Nephron progenitor cell (in vitro differentiated cells): ENCODE measurements around the gene ZNF726.
"Not testable (repeated sequence)": the region's sequence is repeated elsewhere in the genome, so short reads cannot be mapped to it uniquely, and the experiment has no call there.

Experiments
- DNase-seq: peaks from one replicate; pipeline ENCODE4 v3.0.0; 2021
- H3K27ac Mint-ChIP-seq: 2 replicates; pipeline ENCODE4 v1.8.0; 2021; ENCODE audit warnings: mild to moderate bottlenecking, moderate library complexity, mixed read lengths
- H3K27me3 Mint-ChIP-seq: 2 replicates; pipeline ENCODE4 v1.8.0; 2021; ENCODE audit warnings: mild to moderate bottlenecking, low read depth, mixed read lengths; ENCODE audit not compliant: poor library complexity
- H3K36me3 Mint-ChIP-seq: 2 replicates; pipeline ENCODE4 v1.8.0; 2021; ENCODE audit warnings: low read depth, mixed read lengths
- H3K4me1 Mint-ChIP-seq: 2 replicates; pipeline ENCODE4 v1.8.0; 2021; ENCODE audit warnings: mixed read lengths
- H3K4me3 Mint-ChIP-seq: 2 replicates; pipeline ENCODE4 v1.8.0; 2021; ENCODE audit warnings: mild to moderate bottlenecking, moderate library complexity, mixed read lengths
- H3K9me3 Mint-ChIP-seq: 2 replicates; pipeline ENCODE4 v1.8.0; 2021; ENCODE audit warnings: mild to moderate bottlenecking, moderate library complexity, mixed read lengths
- TF ChIP-seq, protein P1 (sequence below): fragments of 200-600 bp; sonication (generic); IDR thresholded peaks from 2 replicates; pipeline ENCODE4 v1.5.0; 2021; ENCODE audit warnings: antibody characterized with exemption

ZNF726 gene

DNA sequence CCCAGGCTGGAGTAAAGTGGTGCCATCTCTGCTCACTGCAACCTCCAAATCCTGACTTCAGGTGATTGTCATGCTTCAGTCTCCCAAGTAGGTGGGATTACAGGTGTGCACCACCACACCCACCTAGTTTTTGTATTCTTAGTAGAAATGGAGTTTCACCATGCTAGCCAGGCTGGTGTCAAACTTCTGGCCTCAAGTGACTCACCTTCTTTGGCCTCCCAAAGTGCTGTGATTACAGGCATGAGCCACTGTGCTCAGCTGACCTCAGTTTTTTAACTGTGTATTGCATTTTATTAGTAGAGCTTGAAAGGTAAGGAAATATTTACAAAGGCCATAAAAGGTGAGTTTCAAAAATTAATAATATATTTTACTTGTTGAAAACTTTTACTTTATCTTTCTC is 2.3 kb downstream of the ZNF726 start:
- H3K9me3 Mint-ChIP-seq: peaks cover 84% of the 10 kb centered on the region
- H3K27me3 Mint-ChIP-seq: no peaks in the 10 kb centered on the region
- TF ChIP-seq, protein P1, sequence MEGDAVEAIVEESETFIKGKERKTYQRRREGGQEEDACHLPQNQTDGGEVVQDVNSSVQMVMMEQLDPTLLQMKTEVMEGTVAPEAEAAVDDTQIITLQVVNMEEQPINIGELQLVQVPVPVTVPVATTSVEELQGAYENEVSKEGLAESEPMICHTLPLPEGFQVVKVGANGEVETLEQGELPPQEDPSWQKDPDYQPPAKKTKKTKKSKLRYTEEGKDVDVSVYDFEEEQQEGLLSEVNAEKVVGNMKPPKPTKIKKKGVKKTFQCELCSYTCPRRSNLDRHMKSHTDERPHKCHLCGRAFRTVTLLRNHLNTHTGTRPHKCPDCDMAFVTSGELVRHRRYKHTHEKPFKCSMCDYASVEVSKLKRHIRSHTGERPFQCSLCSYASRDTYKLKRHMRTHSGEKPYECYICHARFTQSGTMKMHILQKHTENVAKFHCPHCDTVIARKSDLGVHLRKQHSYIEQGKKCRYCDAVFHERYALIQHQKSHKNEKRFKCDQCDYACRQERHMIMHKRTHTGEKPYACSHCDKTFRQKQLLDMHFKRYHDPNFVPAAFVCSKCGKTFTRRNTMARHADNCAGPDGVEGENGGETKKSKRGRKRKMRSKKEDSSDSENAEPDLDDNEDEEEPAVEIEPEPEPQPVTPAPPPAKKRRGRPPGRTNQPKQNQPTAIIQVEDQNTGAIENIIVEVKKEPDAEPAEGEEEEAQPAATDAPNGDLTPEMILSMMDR: no peak
- H3K4me3 Mint-ChIP-seq: no peak overlapping the region
- H3K27ac Mint-ChIP-seq: no peak overlapping the region
- H3K36me3 Mint-ChIP-seq: peaks cover 26% of the 10 kb centered on the region
- no peak for DNase-seq
- no peaks in the 10 kb centered on the region for H3K4me1 Mint-ChIP-seq

DNA sequence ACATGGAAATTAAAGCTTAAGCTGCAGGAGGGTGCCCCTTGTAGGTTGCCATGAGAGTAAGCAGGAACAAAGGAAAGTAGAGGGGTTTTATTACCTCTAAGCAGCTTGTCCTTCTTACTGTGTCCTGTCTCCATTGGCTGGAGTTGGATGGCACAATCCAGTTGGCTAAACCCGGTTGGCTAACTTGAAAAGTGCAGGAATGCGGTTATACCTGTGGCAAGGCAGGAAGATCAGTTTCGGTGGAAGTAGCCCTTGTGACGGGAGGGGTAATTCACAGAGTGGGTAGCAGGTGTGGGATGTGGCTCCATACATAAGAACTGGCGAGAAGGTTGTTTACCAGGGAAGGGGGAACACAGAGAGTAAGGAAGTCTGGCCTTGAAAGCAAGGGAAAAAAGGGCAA is 3.2 kb downstream of the ZNF726 start:
- no peaks in the 10 kb centered on the region for H3K27me3 Mint-ChIP-seq
- DNase-seq: no peak
- no peak overlapping the region for H3K27ac Mint-ChIP-seq
- H3K4me1 Mint-ChIP-seq: no peaks in the 10 kb centered on the region
- peaks cover 83% of the 10 kb centered on the region for H3K9me3 Mint-ChIP-seq
- no peak overlapping the region for H3K4me3 Mint-ChIP-seq
- TF ChIP-seq, protein P1: no peak
- peaks cover 29% of the 10 kb centered on the region for H3K36me3 Mint-ChIP-seq

DNA sequence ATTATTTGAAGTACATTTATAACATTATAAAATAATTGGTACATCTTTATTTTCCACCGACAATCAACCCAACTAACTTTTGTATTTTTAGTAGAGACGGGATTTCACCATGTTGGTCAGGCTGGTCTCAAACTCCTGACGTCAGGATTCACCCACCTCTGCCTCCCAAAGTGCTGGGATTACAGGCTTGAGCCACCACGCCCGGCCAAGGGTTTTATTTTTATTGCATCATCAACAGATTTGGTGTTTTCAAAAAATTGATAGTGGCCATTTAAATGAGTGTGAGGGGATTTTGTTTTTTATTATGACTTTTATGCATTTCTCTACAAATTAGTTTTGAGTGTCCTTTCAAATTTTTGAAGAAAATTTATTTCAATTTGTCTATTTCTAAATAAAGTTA is 10.6 kb downstream of the ZNF726 start:
- TF ChIP-seq, protein P1: no peak
- Mint-ChIP-seq H3K9me3 (peaks cover 68% of the 10 kb centered on the region), H3K4me1 (no peaks in the 10 kb centered on the region), H3K27me3 (peaks cover 5% of the 10 kb centered on the region), H3K27ac (no peak overlapping the region), H3K4me3 (no peak overlapping the region), H3K36me3 (peaks cover 41% of the 10 kb centered on the region)
- DNase-seq: no peak

DNA sequence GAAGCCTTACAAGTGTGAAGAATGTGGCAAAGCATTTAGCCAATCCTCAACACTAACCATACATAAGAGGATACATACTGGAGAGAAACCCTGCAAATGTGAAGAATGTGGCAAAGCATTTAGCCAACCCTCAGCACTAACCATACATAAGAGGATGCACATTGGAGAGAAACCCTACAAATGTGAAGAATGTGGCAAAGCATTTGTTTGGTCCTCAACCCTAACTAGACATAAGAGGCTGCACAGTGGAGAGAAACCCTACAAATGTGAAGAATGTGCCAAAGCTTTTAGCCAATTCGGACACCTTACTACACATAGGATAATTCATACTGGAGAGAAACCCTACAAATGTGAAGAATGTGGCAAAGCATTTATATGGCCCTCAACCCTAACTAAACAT is 18.2 kb downstream of the ZNF726 start:
- Mint-ChIP-seq H3K9me3 (peaks cover 80% of the 10 kb centered on the region), H3K36me3 (peaks cover 7% of the 10 kb centered on the region), H3K4me1 (no peaks in the 10 kb centered on the region), H3K27me3 (no peaks in the 10 kb centered on the region), H3K4me3 (no peak overlapping the region), H3K27ac (no peak overlapping the region)
- DNase-seq: no peak
- TF ChIP-seq, protein P1: no peak

DNA sequence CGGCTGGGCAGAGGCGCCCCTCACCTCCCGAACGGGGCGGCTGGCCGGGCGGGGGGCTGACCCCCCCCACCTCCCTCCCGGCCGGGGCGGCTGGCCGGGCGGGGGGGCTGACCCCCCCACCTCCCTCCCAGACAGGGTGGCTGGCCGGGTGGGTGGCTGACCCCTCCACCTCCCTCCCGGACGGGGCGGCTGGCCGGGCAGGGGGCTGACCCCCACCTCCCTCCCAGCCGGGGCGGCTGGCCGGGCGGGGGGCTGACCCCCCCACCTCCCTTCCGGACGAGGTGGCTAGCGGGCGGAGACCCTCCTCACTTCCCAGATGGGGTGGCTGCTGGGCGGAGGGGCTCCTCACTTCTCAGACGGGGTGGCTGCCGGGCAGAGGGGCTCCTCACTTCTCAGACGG is 22.3 kb downstream of the ZNF726 start:
- H3K27ac Mint-ChIP-seq, H3K4me1 Mint-ChIP-seq, H3K36me3 Mint-ChIP-seq, H3K27me3 Mint-ChIP-seq, H3K4me3 Mint-ChIP-seq, DNase-seq: not testable (repeated sequence)
- peaks cover 88% of the 10 kb centered on the region for H3K9me3 Mint-ChIP-seq

DNA sequence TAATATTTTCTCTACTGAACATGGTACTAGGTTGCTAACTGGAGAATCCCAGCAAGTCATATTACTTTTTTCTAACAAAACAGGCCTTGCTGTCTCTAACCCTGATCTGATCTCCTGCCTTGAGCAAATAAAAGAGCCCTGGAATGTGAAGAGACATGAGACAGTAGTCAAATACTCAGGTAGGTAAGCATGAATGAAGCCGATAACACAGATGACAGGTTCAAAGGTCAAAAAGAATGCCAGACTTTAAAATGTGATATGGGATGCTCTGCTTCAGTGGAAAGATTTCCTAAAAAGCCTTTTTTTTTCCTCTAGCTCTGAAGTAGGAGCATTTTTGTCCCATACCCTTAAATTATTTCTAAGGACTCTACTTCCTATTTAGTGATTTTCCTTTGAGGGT is 28.7 kb downstream of the ZNF726 start:
- TF ChIP-seq, protein P1: no peak
- Mint-ChIP-seq H3K27me3 (no peaks in the 10 kb centered on the region), H3K27ac (no peak overlapping the region), H3K4me3 (no peak overlapping the region), H3K9me3 (peaks cover 91% of the 10 kb centered on the region), H3K36me3 (peaks cover 5% of the 10 kb centered on the region), H3K4me1 (no peaks in the 10 kb centered on the region)
- DNase-seq: no peak
